ENCODE measurements around the gene HOMER2. TPM values are rescaled to one million over a fixed set of nuclear protein-coding genes. Genes with fewer than 3 reads are reported as not detected.

Gene HOMER2
- total RNA-seq, 1 donor from 2014 or later: 12.2 TPM

- H3K4me1 Mint-ChIP-seq (ENCODE audit: low read depth, unreplicated experiment): peaks cover 27% of the 10 kb centered on the region
- Histone ChIP-seq H3K79me2 (ENCODE audit: insufficient read depth, low read length) (peaks cover 8% of the 10 kb centered on the region), H3K4me1 (ENCODE audit: insufficient read depth, low read length) (peaks cover 4% of the 10 kb centered on the region), H3K9me3 (ENCODE audit: insufficient read depth, low read depth, low read length) (no peaks in the 10 kb centered on the region), H3K4me2 (ENCODE audit: low read length) (peak overlapping the region; percentile 23), H3K36me3 (ENCODE audit: insufficient read depth, low read length) (no peaks in the 10 kb centered on the region), H2AFZ (ENCODE audit: low read depth, low read length) (no peak overlapping the region), H3K9ac (ENCODE audit: low read length) (peak overlapping the region; percentile 12), H3K4me3 (ENCODE audit: insufficient read depth, low read depth, low read length) (no peak overlapping the region), H3K27ac (ENCODE audit: low read depth, low read length) (peak overlapping the region; percentile 35), H4K20me1 (ENCODE audit: insufficient read depth, low read length) (peaks cover 4% of the 10 kb centered on the region), H3K27me3 (ENCODE audit: insufficient read depth, low read length) (no peaks in the 10 kb centered on the region)
- H3K9me3 Mint-ChIP-seq (ENCODE audit: unreplicated experiment): peaks cover 2% of the 10 kb centered on the region
- H3K36me3 Mint-ChIP-seq (ENCODE audit: low read depth, unreplicated experiment): no peaks in the 10 kb centered on the region
- no peak for FAIRE-seq
- TF ChIP-seq EZH2 (IDR thresholded peaks at IDR 0.05; ENCODE audit: insufficient read depth, low read length): no peak
- TF ChIP-seq, protein P1, sequence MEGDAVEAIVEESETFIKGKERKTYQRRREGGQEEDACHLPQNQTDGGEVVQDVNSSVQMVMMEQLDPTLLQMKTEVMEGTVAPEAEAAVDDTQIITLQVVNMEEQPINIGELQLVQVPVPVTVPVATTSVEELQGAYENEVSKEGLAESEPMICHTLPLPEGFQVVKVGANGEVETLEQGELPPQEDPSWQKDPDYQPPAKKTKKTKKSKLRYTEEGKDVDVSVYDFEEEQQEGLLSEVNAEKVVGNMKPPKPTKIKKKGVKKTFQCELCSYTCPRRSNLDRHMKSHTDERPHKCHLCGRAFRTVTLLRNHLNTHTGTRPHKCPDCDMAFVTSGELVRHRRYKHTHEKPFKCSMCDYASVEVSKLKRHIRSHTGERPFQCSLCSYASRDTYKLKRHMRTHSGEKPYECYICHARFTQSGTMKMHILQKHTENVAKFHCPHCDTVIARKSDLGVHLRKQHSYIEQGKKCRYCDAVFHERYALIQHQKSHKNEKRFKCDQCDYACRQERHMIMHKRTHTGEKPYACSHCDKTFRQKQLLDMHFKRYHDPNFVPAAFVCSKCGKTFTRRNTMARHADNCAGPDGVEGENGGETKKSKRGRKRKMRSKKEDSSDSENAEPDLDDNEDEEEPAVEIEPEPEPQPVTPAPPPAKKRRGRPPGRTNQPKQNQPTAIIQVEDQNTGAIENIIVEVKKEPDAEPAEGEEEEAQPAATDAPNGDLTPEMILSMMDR (IDR thresholded peaks at IDR 0.05; ENCODE audit: insufficient read depth, low read depth, low read length): no peak
- peak overlapping the region; percentile 96 for H3K27ac Mint-ChIP-seq (ENCODE audit: unreplicated experiment)
- DNase-seq (ENCODE audit: low read depth): no peak
- no peak overlapping the region for H3K4me3 Mint-ChIP-seq (ENCODE audit: unreplicated experiment)
- no peaks in the 10 kb centered on the region for H3K27me3 Mint-ChIP-seq (ENCODE audit: low read depth, unreplicated experiment)
These were observed 14.8 kb downstream of the HOMER2 start for GRCh38 chr15:82937712-82938058.

GRCh38 chr15:82936966-82937711 lies 15.4 kb downstream of the HOMER2 start:
- H3K36me3 Mint-ChIP-seq (ENCODE audit: low read depth, unreplicated experiment): no peaks in the 10 kb centered on the region
- H3K9ac ChIP-seq (ENCODE audit: low read length): peak overlapping the region; percentile 12
- peak overlapping the region; percentile 35 for H3K27ac ChIP-seq (ENCODE audit: low read depth, low read length)

More at GRCh38 chr15:82936966-82937711, 15.4 kb downstream of the HOMER2 start:
- no peak overlapping the region for H3K4me3 ChIP-seq (ENCODE audit: insufficient read depth, low read depth, low read length)
- H3K9me3 Mint-ChIP-seq (ENCODE audit: unreplicated experiment): peaks cover 2% of the 10 kb centered on the region
- peak overlapping the region; percentile 5 for H2AFZ ChIP-seq (ENCODE audit: low read depth, low read length)
- H3K4me1 Mint-ChIP-seq (ENCODE audit: low read depth, unreplicated experiment): peaks cover 26% of the 10 kb centered on the region
- TF ChIP-seq, protein P1 (IDR thresholded peaks at IDR 0.05; ENCODE audit: insufficient read depth, low read depth, low read length): no peak
- no peak for TF ChIP-seq EZH2 (IDR thresholded peaks at IDR 0.05; ENCODE audit: insufficient read depth, low read length)
- H3K4me2 ChIP-seq (ENCODE audit: low read length): peak overlapping the region; percentile 23
- no peaks in the 10 kb centered on the region for H3K27me3 ChIP-seq (ENCODE audit: insufficient read depth, low read length)
- FAIRE-seq: no peak
- H3K27me3 Mint-ChIP-seq (ENCODE audit: low read depth, unreplicated experiment): no peaks in the 10 kb centered on the region
- peak; percentile 58 for DNase-seq (ENCODE audit: low read depth)
- no peaks in the 10 kb centered on the region for H3K36me3 ChIP-seq (ENCODE audit: insufficient read depth, low read length)
- peak overlapping the region; percentile 96 for H3K27ac Mint-ChIP-seq (ENCODE audit: unreplicated experiment)
- peak overlapping the region; percentile 31 for H3K4me3 Mint-ChIP-seq (ENCODE audit: unreplicated experiment)
- no peaks in the 10 kb centered on the region for H3K4me1 ChIP-seq (ENCODE audit: insufficient read depth, low read length)
- peaks cover 7% of the 10 kb centered on the region for H3K79me2 ChIP-seq (ENCODE audit: insufficient read depth, low read length)
- H3K9me3 ChIP-seq (ENCODE audit: insufficient read depth, low read depth, low read length): no peaks in the 10 kb centered on the region
- H4K20me1 ChIP-seq (ENCODE audit: insufficient read depth, low read length): peaks cover 4% of the 10 kb centered on the region
